Hematopoietic multipotent progenitor cell (in vitro differentiated cells): ENCODE data around the gene NELFB. TPM values are rescaled to one million over a fixed set of nuclear protein-coding genes. Genes with fewer than 3 reads are reported as not detected.

Experiments used
- DNase-seq, 3 donors: peaks; one replicate each; pipeline ENCODE4 v3.0.0-alpha.2; 2011 to 2015; ENCODE audit warnings: low read depth in 2 of 3, low spot score in 2 of 3
- total RNA-seq: library from RNA; depleted of rRNA; stranded (reverse); fragments of >200 nt; gene quantifications from one replicate; pipeline ENCODE4 v1.2.3, GENCODE V29; 2012

The NELFB gene
- total RNA-seq, 1 donor: 72.7 TPM

- DNase-seq: no peak
These were observed 24.8 kb downstream of the NELFB start for GRCh38 chr9:137279741-137280473.

- peak in 1 of 3 donors; percentile 35 for DNase-seq
These were observed 25.6 kb downstream of the NELFB start for GRCh38 chr9:137280474-137281344.

GRCh38 chr9:137281345-137282116 lies 26.4 kb downstream of the NELFB start:
- no peak for DNase-seq

DNA sequence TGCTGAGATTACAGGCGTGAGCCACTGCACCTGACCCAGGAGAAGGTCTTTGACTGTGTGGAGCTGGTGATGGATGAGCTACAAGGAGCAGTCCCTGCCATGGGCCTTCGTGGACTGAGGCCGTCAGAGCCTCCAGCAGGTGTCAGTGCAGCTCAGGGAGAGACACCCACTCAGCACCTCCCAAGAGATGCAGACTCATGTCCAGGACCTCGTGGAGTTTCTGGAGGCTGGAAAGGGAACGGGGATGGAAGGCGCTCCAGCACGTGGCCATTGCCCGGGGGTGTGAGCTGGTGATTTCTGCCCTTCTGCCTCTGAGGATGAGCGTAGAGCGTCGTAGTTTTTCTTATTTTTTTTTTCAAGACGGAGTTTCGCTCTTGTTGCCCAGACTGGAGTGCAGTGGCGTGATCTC lies 31.9 kb downstream of the NELFB start:
- peak in 1 of 3 donors; percentile 75 for DNase-seq

DNA sequence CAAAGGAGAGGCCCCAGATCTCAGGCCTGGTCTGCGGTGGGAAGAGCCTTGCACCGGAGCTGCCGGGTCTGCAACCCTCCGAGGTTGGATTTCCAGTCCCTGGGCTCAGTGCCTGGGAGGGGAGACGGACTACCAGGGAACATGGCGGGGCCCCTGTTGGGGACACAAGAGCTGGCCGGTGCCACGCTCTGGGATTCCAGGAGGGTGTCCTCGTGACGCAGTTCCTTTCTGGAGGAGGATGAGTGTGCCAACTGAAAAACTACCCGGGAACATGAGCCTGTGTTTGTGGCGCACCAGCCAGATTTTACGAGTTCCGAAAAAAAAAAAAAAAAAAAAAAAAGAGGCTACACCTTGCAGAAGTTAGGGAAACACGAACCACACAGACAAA lies 38.0 kb downstream of the NELFB start:
- no peak for DNase-seq

- no peak for DNase-seq
These were observed 38.5 kb downstream of the NELFB start for GRCh38 chr9:137293482-137294090.

DNA sequence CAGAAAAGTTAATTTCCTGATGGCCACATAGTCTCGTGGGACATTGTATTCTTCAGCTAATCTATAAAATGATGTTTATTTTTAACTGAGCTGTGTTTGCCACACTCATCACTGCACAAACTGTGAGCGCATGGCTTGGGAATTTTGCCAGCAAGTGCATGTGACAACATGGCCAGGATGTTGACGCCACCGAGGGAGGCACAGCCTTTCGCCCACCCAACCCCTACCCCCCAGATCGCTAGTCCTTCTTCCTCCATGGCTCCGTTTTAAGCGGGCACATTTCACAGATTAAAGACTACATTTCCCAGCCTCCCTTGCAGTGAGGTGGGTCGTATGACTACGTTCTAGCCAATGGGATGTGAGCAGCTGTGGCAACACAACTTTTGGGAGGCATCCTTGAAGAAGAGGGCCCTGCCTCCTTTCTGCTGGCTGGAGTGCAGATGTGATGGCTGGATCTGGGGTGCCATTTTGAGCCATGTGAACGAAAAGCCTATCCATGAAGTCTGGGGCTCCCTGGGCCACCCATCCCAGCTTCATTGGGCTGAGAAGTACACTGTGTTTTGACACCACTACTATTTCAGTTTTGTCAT lies 39.1 kb downstream of the NELFB start:
- peak in 1 of 3 donors; percentile 71 for DNase-seq

DNA sequence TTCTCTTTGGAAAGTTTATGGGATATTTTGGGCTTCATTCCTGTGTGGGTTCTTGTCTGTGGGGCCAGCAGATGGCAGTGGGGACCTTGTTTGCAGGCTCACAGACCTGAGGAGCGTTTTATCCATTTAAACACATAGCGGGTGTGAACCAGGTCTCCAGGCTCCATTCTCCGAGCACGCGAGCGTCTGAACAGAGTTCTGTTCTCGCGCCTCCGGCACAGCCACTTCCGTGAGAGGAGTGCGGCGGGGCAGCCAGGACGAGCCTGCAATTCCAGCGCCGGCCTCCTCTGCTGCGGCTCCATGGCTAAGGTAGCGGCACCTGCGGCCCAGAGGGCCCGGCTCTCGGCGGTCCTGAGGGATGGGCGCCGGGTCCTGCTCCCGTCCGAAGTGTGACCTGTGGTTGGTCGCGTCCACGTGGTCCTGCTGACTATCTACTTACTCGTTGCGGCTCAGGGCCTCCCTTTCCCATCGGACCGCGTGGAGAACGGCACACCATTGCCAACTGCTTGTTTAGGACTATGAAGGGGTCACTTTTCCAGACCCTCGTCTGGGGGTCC lies 39.6 kb downstream of the NELFB start:
- peak in 1 of 3 donors; percentile 39 for DNase-seq

GRCh38 chr9:137295238-137295811 lies 40.2 kb downstream of the NELFB start:
- peak in 1 of 3 donors; percentile 63 for DNase-seq

DNA sequence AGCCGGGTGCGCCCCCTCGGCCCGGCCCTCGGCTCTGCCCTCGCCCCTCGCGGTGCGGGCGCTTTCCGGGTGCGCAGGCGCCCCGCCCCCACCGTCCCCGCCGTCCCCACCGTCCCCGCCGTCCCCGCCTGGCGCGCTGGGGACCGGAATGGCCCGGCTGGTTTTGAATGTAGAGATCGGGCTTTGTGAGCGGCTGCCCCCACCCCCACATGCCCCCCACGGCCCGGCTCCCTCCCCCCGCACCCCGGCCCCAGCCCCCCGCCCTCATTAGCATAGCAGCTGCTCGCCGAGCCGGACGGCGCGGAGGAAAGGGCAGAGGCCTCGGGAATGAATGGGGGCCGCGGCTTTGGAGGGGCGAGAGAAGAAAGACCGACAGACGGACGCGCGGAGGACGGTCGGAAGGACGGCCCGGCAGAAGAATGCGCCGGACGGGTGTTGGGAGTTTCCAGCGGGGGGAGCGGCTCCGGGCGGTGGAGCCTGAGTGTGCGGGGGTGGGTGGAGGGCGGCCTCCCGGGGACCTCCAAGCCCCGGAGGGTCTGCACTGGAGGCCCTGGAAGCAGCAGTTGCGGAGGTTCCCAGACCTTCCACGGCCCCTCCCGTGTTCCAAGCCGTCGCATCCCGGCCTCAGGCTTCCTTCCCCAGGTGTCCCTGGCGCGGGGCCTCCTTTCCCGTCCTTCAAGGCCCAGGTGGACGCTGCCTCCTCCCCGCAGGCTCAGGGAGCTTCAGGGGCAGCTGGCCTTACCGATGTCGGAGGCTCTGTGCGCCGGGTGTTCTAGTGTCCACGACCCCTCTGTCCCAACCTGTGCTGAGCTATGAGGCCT lies 40.9 kb downstream of the NELFB start:
- no peak for DNase-seq

GRCh38 chr9:137296670-137297664 lies 41.8 kb downstream of the NELFB start:
- DNase-seq: peak in 1 of 3 donors; percentile 46

DNA sequence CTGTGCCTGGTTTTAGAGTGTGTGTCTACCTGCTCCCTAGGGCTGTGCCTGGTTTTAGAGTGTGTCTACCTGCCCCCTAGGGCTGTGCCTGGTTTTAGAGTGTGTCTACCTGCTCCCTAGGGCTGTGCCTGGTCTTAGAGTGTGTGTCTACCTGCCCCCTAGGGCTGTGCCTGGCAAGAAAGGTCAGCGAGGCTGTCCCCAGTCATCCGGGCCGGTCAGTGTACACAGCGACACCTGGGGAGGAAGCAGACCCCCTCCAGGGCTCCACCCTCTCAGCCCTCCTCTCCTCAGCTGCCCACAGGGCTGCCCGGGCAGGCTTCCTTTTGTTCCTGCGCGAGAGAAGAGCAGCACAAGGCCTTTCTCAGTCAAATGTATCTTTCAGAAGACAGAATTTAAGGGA lies 42.8 kb downstream of the NELFB start:
- no peak for DNase-seq

- DNase-seq: no peak
These were observed 43.5 kb downstream of the NELFB start for GRCh38 chr9:137298401-137299202.

DNA sequence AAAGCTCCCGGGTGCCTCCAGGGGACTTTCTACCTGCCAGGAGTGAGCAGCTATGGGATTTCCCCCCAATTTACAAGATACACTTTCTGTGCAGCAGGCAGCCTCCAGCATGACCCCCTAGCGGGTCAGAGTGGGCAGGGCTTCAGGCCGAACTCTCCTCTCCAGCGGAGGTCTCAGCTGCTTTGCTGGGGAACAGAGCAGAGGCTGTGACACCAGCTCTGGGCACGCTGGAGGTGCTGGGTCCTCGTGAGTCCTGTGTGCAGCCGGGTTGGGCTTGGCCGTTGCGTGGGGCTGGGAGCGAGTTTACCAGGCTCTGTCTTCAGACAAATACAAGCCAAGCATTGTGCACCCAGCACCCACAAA lies 44.1 kb downstream of the NELFB start:
- no peak for DNase-seq

GRCh38 chr9:137299938-137300337 lies 44.8 kb downstream of the NELFB start:
- no peak for DNase-seq

GRCh38 chr9:137300567-137301080 lies 45.5 kb downstream of the NELFB start:
- DNase-seq: peak in 1 of 3 donors; percentile 39
